B cell (primary cell): ENCODE data around the gene ELMO1. TPM values are rescaled to one million over a fixed set of nuclear protein-coding genes. Genes with fewer than 3 reads are reported as not detected.

ENCODE experiments used
- ATAC-seq: fragments of 200-7000 bp; cut with Tn5 transposase; one replicate; pipeline ENCODE4 v1.10.0; 2021; ENCODE audit warnings: low read depth, mild to moderate bottlenecking, moderate number of reproducible peaks, moderate library complexity
- CTCF ChIA-PET: fragments of 350-600 bp; sonication (Branson Sonifier 250); formaldehyde crosslinking; loops from one replicate; lab custom pipeline; 2021; ENCODE audit warnings: antibody characterized with exemption, inconsistent platforms; lab: Charles Lee
- POLR2A ChIA-PET: fragments of 350-600 bp; sonication (Branson Sonifier 250); formaldehyde crosslinking; loops from one replicate; lab custom pipeline; 2021; ENCODE audit warnings: antibody characterized with exemption; lab: Charles Lee
- DNase-seq: peaks from one replicate; pipeline ENCODE4 v3.0.0; 2013
- H2AFZ ChIP-seq: 2 replicates; pipeline ENCODE4 v1.6.1; 2012; ENCODE audit warnings: mild to moderate bottlenecking, low read depth, low read length; ENCODE audit not compliant: insufficient read depth, poor library complexity, severe bottlenecking
- H3K27ac ChIP-seq, 2 donors: 1 replicate in 1 of 2; 2 replicates in 1 of 2; pipeline ENCODE4 v1.5.1; 2012 to 2013; ENCODE audit warnings: low read length in 2 of 2, mild to moderate bottlenecking in 2 of 2, moderate library complexity in 1 of 2
- H3K27me3 ChIP-seq, 4 experiments: fragments of 200-600 bp in 1 of 4; sonication (generic) in 1 of 4; replicated peaks in 1 of 4; 1 replicate in 2 of 4; 2 replicates in 2 of 4; pipeline versions ENCODE4 v1.6.1 to v1.7.0; 2013 to 2016; ENCODE audit warnings: low read length in 3 of 4, mild to moderate bottlenecking in 2 of 4, mixed read lengths in 1 of 4, moderate library complexity in 1 of 4; ENCODE audit not compliant: insufficient read depth in 4 of 4, control insufficient read depth in 3 of 4; ENCODE audit errors: control extremely low read depth in 1 of 4
- H3K36me3 ChIP-seq, 2 experiments: replicated peaks in 1 of 2; 1 replicate in 1 of 2; 2 replicates in 1 of 2; pipeline versions ENCODE4 v1.6.1 to v1.7.1; 2013; ENCODE audit warnings: low read length in 1 of 2; ENCODE audit not compliant: insufficient read depth in 2 of 2, control insufficient read depth in 1 of 2; ENCODE audit errors: control extremely low read depth in 1 of 2, extremely low read depth in 1 of 2
- H3K4me1 ChIP-seq, 2 donors: fragments of 200-600 bp in 1 of 2; sonication (generic) in 1 of 2; 1 replicate in 1 of 2; 2 replicates in 1 of 2; pipeline versions ENCODE4 v1.5.1 to v1.6.1; 2013 to 2017; ENCODE audit warnings: low read length in 2 of 2; ENCODE audit not compliant: control insufficient read depth in 2 of 2, insufficient read depth in 2 of 2
- H3K4me2 ChIP-seq: replicated peaks from 2 replicates; pipeline ENCODE3; 2012; ENCODE audit warnings: mild to moderate bottlenecking, low read depth, low read length; ENCODE audit not compliant: poor library complexity, severe bottlenecking
- H3K4me3 ChIP-seq, 5 experiments: fragments of 200-600 bp in 1 of 5; sonication (generic) in 1 of 5; 1 replicate in 3 of 5; 2 replicates in 2 of 5; pipeline versions ENCODE4 v1.5.1 to v1.7.0; 2011 to 2016; ENCODE audit warnings: low read length in 4 of 5, mild to moderate bottlenecking in 4 of 5, low read depth in 2 of 5, control low read depth in 1 of 5, moderate library complexity in 1 of 5; ENCODE audit not compliant: insufficient read depth in 1 of 5; ENCODE audit errors: control extremely low read depth in 1 of 5, extremely low read depth in 1 of 5
- H3K79me2 ChIP-seq: fragments of 200-600 bp; sonication (generic); one replicate; pipeline ENCODE4 v1.6.0; 2016; ENCODE audit warnings: low read length; ENCODE audit not compliant: control insufficient read depth, insufficient read depth
- H3K9ac ChIP-seq: fragments of 200-600 bp; sonication (generic); 2 replicates; pipeline ENCODE4 v1.6.1; 2017; ENCODE audit warnings: mild to moderate bottlenecking, low read length, moderate library complexity
- H3K9me3 ChIP-seq, 3 donors: one replicate each; pipeline versions ENCODE4 v1.6.1 to v1.7.1; 2013; ENCODE audit warnings: low read length in 2 of 3; ENCODE audit not compliant: control insufficient read depth in 2 of 3, insufficient read depth in 1 of 3; ENCODE audit errors: control extremely low read depth in 1 of 3
- H4K20me1 ChIP-seq: 2 replicates; pipeline ENCODE4 v1.6.0; 2012; ENCODE audit warnings: mild to moderate bottlenecking, low read length; ENCODE audit not compliant: insufficient read depth, control insufficient read depth, poor library complexity, severe bottlenecking
- H3K27ac Mint-ChIP-seq: one replicate; pipeline ENCODE4 v1.8.0; 2021; ENCODE audit warnings: mixed read lengths
- H3K27me3 Mint-ChIP-seq: one replicate; pipeline ENCODE4 v1.8.0; 2021; ENCODE audit warnings: mixed read lengths
- H3K4me1 Mint-ChIP-seq: one replicate; pipeline ENCODE4 v1.8.0; 2021; ENCODE audit warnings: mixed read lengths
- H3K4me3 Mint-ChIP-seq: one replicate; pipeline ENCODE4 v1.8.0; 2021; ENCODE audit warnings: mixed read lengths
- H3K9me3 Mint-ChIP-seq: one replicate; pipeline ENCODE4 v1.8.0; 2022; ENCODE audit warnings: mixed read lengths; ENCODE audit not compliant: insufficient read depth
- EZH2 ChIP-seq: IDR thresholded peaks from 2 replicates; pipeline ENCODE4 v1.6.1; 2012; ENCODE audit warnings: borderline replicate concordance, low read depth, mild to moderate bottlenecking, moderate library complexity, low read length; ENCODE audit not compliant: insufficient read depth, poor library complexity, severe bottlenecking
- WGBS: methylation state at CpG from one replicate; pipeline ENCODE4 v1.1.5; 2013; ENCODE audit warnings: missing lambda C conversion rate; ENCODE audit not compliant: insufficient coverage; 5-methylcytosine and 5-hydroxymethylcytosine counted together
- intact Hi-C: fragments of 100-400 bp; cut with micrococcal nuclease; formaldehyde crosslinking; loops from one replicate; pipeline ENCODE4 v1.10.0; 2022
- polyA plus RNA-seq: library from polyadenylated mRNA; depleted of rRNA; stranded (reverse); fragments of >200 nt; gene quantifications from 2 replicates; pipeline ENCODE4 v1.2.3, GENCODE V29; 2012
- total RNA-seq, 2 donors: library from RNA; stranded (reverse); fragments of 120-200 nt in 1 of 2; gene quantifications; 1 replicate in 1 of 2; 2 replicates in 1 of 2; pipeline versions ENCODE4 v1.2.3 to v1.2.4, GENCODE V29; 2013 to 2022
- TF ChIP-seq, protein P1 (sequence below): fragments of 200-600 bp; IDR thresholded peaks from one replicate; pipeline ENCODE4 v1.8.0; 2022; ENCODE audit warnings: antibody characterized with exemption, mild to moderate bottlenecking

Gene ELMO1
- total and polyA plus RNA-seq, 2 donors (not counting 1 experiment from before 2014, with no cell fraction given), result 44.7 to 177 TPM

DNA sequence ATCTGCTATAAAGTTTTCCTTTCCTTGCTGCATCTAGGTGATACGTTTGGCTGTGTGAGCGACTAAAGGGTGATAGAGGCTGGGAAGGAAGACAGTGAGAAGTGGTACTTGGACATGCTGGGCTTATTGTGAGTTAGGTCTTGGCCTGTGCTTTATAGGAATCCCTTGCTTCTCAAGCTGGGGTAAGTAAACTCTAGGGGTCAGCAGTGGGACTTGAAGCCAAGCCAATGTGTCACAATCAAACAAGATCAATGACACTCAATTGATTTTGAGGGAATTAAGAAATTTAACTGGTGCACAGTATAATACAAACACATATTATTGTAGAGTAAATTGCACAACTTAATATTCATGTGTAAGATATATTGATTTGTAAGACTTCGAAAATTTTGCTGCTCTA lies 568.6 kb downstream of the ELMO1 start:
- no peaks in the 10 kb centered on the region for H3K79me2 ChIP-seq
- Mint-ChIP-seq H3K27ac (no peak overlapping the region), H3K27me3 (no peaks in the 10 kb centered on the region), H3K4me3 (no peak overlapping the region), H3K9me3 (no peaks in the 10 kb centered on the region), H3K4me1 (peaks cover 5% of the 10 kb centered on the region)
- intact Hi-C loops, result no loop called here
- no peaks in the 10 kb centered on the region for H4K20me1 ChIP-seq
- POLR2A ChIA-PET, result no interaction called here
- no peaks in the 10 kb centered on the region for H3K4me1 ChIP-seq
- ATAC-seq (no peak), DNase-seq (no peak)
- H3K4me3 ChIP-seq, result no peak overlapping the region
- H3K9ac ChIP-seq, result no peak overlapping the region
- WGBS, result 100% methylated on average over 2 of the region's 3 CpGs
- TF ChIP-seq, protein P1, sequence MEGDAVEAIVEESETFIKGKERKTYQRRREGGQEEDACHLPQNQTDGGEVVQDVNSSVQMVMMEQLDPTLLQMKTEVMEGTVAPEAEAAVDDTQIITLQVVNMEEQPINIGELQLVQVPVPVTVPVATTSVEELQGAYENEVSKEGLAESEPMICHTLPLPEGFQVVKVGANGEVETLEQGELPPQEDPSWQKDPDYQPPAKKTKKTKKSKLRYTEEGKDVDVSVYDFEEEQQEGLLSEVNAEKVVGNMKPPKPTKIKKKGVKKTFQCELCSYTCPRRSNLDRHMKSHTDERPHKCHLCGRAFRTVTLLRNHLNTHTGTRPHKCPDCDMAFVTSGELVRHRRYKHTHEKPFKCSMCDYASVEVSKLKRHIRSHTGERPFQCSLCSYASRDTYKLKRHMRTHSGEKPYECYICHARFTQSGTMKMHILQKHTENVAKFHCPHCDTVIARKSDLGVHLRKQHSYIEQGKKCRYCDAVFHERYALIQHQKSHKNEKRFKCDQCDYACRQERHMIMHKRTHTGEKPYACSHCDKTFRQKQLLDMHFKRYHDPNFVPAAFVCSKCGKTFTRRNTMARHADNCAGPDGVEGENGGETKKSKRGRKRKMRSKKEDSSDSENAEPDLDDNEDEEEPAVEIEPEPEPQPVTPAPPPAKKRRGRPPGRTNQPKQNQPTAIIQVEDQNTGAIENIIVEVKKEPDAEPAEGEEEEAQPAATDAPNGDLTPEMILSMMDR, result no peak
- no peak for TF ChIP-seq EZH2
- H3K9me3 ChIP-seq, result no peaks in the 10 kb centered on the region
- CTCF ChIA-PET, result no interaction called here
- no peak overlapping the region for H3K4me2 ChIP-seq
- H3K36me3 ChIP-seq, result peaks cover 2 to 61% of the 10 kb centered on the region in 2 experiments
- H2AFZ ChIP-seq, result no peak overlapping the region
- H3K27ac ChIP-seq, result no peak overlapping the region
- no peaks in the 10 kb centered on the region for H3K27me3 ChIP-seq

DNA sequence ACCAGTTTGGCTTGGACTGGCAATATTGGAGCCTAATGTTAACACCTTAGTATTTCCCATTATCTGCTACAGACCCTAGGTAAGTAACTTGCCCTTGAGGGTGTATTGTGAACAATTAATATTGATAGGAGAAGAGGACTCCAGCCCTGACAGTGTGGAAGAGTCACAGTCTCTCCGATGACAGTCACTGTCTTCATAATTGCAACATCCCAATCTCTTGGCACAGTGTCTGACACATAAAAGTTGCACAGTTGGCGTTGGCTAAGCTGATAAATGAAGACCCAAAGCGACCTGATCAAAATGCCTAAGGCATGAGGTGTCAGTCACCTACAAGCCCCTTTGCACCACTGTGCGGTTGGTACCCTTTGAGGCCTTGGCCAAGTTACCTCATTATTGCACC lies 569.6 kb downstream of the ELMO1 start:
- no peaks in the 10 kb centered on the region for H4K20me1 ChIP-seq
- Mint-ChIP-seq H3K9me3 (no peaks in the 10 kb centered on the region), H3K27ac (no peak overlapping the region), H3K4me3 (no peak overlapping the region), H3K27me3 (no peaks in the 10 kb centered on the region), H3K4me1 (peaks cover 5% of the 10 kb centered on the region)
- ChIA-PET CTCF (no interaction called here), POLR2A (no interaction called here)
- no peaks in the 10 kb centered on the region for H3K9me3 ChIP-seq
- intact Hi-C loops, result no loop called here
- no peak for TF ChIP-seq EZH2
- TF ChIP-seq, protein P1, result no peak
- no peak for ATAC-seq
- 64% methylated on average over 3 of the region's 4 CpGs for WGBS
- H3K27ac ChIP-seq, result no peak overlapping the region
- peaks cover 2 to 59% of the 10 kb centered on the region in 2 experiments for H3K36me3 ChIP-seq
- H3K4me2 ChIP-seq, result no peak overlapping the region
- H3K27me3 ChIP-seq, result no peaks in the 10 kb centered on the region
- no peak overlapping the region for H2AFZ ChIP-seq
- no peak for DNase-seq
- H3K4me3 ChIP-seq, result no peak overlapping the region
- H3K4me1 ChIP-seq, result no peaks in the 10 kb centered on the region
- H3K9ac ChIP-seq, result no peak overlapping the region
- H3K79me2 ChIP-seq, result no peaks in the 10 kb centered on the region
